ENCODE data around the gene ALOX5.
"Not testable (repeated sequence)": the region's sequence is repeated elsewhere in the genome, so short reads cannot be mapped to it uniquely, and the experiment has no call there.

Gene ALOX5

DNA sequence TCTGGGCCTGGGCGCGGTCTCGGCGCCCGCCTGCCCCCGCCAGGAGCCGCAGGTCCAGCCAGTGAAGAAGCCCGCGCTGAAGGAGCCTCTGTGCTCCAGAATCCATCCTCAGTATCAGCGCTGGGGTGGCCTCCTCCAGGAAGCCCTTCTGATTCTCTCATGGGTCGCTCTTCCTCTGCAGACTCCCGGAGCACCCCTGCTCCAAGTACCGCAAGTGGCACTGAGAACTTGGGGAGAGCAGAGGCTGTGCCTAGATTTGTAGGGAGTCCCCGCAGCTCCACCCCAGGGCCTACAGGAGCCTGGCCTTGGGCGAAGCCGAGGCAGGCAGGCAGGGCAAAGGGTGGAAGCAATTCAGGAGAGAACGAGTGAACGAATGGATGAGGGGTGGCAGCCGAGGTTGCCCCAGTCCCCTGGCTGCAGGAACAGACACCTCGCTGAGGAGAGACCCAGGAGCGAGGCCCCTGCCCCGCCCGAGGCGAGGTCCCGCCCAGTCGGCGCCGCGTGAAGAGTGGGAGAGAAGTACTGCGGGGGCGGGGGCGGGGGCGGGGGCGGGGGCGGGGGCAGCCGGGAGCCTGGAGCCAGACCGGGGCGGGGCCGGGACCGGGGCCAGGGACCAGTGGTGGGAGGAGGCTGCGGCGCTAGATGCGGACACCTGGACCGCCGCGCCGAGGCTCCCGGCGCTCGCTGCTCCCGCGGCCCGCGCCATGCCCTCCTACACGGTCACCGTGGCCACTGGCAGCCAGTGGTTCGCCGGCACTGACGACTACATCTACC lies at the start of gene ALOX5:
Gene ALOX5, plus strand, starts transcription at position 641 of the 774 bp plus-strand sequence. Its CDS starts 64 bp downstream, at position 705.
- Mint-ChIP-seq H3K27ac (no peak within 1 kb of the TSS), H3K9me3 (peaks cover 4% of the 10 kb centered on the region), H3K4me1 (peaks cover 25% of the 10 kb centered on the region), H3K36me3 (ENCODE audit: low read depth) (no peaks in the 10 kb centered on the region), H3K27me3 (ENCODE audit: low read depth, poor library complexity) (peaks cover 96% of the 10 kb centered on the region), H3K4me3 (peak within 1 kb of the TSS; percentile 81)
- TF ChIP-seq CTCF (IDR thresholded peaks at IDR 0.05) = no peak
- DNase-seq = peak; percentile 76

DNA sequence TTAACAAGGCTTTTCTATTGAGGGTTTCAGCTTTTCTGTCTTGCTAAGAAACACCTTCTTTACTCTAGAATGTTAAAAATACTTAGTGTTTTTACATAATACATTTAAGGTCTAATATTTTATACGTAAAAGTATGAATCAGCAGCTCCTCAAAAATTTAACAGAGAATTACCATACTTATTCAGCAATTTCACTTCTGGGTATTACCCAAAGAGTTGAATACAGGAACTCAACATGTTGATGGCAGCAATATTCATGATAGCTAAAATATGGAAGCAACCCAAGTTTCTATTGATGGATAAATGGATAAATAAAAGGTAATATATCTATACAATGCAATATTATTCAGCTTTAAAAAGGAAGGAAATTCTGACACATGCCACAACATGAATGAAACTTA lies 48.9 kb upstream of the ALOX5 start:
- Mint-ChIP-seq H3K4me1 (no peaks in the 10 kb centered on the region), H3K27me3 (ENCODE audit: low read depth, poor library complexity) (peaks cover 18% of the 10 kb centered on the region), H3K36me3 (ENCODE audit: low read depth) (no peaks in the 10 kb centered on the region), H3K4me3 (no peak overlapping the region), H3K27ac (no peak overlapping the region), H3K9me3 (peaks cover 54% of the 10 kb centered on the region)
- DNase-seq = no peak
- no peak for TF ChIP-seq CTCF (IDR thresholded peaks at IDR 0.05)

DNA sequence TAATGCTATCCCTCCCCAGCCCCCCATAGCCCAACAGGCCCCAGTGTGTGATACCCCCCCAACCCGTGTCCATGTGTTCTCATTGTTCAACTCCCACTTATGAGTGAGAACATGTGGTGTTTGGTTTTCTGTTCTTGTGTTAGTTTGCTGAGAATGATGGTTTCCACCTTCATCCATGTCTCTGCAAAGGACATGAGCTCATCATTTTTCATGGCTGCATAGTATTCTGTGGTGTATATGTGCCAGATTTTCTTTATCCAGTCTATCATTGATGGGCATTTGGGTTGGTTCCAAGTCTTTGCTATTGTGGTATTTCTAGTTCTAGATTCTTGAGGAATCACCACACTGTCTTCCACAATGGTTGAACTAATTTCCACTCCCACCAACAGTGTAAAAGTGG lies 47.2 kb upstream of the ALOX5 start:
- not testable (repeated sequence) for H3K27ac Mint-ChIP-seq

DNA sequence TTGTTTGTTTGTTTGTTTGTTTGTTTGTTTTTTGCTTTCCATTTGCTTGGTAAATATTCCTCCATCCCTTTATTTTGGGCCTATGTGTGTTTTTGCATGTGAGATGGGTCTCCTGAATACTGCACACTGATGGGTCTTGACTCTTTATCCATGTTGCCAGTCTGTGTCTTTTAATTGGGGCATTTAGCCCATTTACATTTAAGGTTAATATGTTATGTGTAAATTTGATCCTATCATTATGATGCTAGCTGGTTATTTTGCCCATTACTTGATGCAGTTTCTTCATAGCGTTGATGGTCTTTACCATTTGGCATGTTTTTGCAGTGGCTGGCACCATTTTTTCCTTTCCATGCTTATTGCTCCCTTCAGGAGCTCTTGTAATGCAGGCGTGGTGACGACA lies 42.2 kb upstream of the ALOX5 start:
- not testable (repeated sequence) for DNase-seq; H3K27ac Mint-ChIP-seq; H3K36me3 Mint-ChIP-seq (ENCODE audit: low read depth); H3K27me3 Mint-ChIP-seq (ENCODE audit: low read depth, poor library complexity); H3K4me1 Mint-ChIP-seq; H3K4me3 Mint-ChIP-seq
- peaks cover 51% of the 10 kb centered on the region for H3K9me3 Mint-ChIP-seq

More for the DNA sequence above, 47.2 kb upstream of the ALOX5 start:
- Mint-ChIP-seq H3K9me3 (peaks cover 54% of the 10 kb centered on the region), H3K27me3 (ENCODE audit: low read depth, poor library complexity) (peaks cover 19% of the 10 kb centered on the region)
- not testable (repeated sequence) for H3K36me3 Mint-ChIP-seq (ENCODE audit: low read depth); H3K4me1 Mint-ChIP-seq; H3K4me3 Mint-ChIP-seq; DNase-seq

DNA sequence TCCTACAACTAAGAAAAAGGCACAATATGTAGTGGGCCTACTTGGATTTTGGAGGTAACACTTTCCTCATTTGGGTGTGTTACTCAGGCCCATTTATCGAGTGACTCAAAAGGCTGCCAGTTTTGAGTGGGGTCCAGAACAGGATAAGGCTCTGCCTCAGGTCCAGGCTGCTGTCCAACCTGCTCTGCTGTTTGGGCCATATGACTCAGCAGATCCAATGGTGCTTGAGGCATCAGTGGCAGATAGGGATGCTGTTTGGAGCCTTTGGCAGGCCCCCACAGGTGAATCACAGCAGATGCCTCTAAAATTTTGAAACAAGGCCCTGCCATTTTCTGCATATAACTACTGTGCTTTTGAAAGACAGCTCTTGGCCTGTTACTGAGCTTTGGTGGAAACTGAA lies 34.1 kb upstream of the ALOX5 start:
- no peak overlapping the region for H3K4me3 Mint-ChIP-seq
- H3K27ac Mint-ChIP-seq = no peak overlapping the region
- H3K4me1 Mint-ChIP-seq = no peaks in the 10 kb centered on the region
- H3K9me3 Mint-ChIP-seq = peaks cover 49% of the 10 kb centered on the region
- TF ChIP-seq CTCF (IDR thresholded peaks at IDR 0.05) = no peak
- no peak for DNase-seq
- H3K36me3 Mint-ChIP-seq (ENCODE audit: low read depth) = no peaks in the 10 kb centered on the region
- peaks cover 16% of the 10 kb centered on the region for H3K27me3 Mint-ChIP-seq (ENCODE audit: low read depth, poor library complexity)

GRCh38 chr10:45340420-45340819 lies 33.6 kb upstream of the ALOX5 start:
- H3K27ac Mint-ChIP-seq; H3K4me1 Mint-ChIP-seq; H3K36me3 Mint-ChIP-seq (ENCODE audit: low read depth); DNase-seq; H3K4me3 Mint-ChIP-seq: not testable (repeated sequence)
- Mint-ChIP-seq H3K9me3 (peaks cover 49% of the 10 kb centered on the region), H3K27me3 (ENCODE audit: low read depth, poor library complexity) (peaks cover 19% of the 10 kb centered on the region)

DNA sequence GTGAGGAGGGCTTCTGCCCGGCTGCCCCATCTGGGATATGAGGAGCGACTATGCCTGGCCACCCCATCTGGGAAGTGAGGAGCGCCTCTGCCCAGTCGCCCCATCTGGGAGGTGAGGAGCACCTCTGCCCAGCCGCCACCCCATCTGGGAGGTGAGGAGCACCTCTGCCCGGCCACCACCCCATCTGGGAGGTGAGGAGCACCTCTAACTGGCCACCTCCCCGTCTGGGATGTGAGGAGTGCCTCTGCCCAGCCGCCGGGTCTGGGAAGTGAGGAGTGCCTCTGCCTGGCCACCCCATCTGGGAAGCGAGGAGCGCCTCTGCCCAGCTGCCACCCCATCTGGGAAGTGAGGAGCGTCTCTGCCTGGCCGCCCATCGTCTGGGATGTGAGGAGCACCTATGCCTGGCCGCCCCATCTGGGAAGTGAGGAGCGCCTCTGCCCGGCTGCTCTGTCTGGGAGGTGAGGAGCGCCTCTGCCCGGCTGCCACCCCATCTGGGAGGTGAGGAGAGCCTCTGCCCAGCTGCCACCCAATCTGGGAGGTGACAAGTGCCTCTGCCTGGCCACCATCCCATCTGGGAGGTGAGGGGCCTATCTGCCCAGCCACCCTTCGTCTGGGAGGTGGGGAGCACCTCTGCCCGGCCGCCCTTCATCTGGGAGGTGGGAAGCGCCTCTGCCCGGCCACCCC lies 27.2 kb upstream of the ALOX5 start:
- not testable (repeated sequence) for H3K27ac Mint-ChIP-seq; H3K36me3 Mint-ChIP-seq (ENCODE audit: low read depth); H3K4me3 Mint-ChIP-seq; H3K4me1 Mint-ChIP-seq; DNase-seq
- H3K27me3 Mint-ChIP-seq (ENCODE audit: low read depth, poor library complexity) = peaks cover 20% of the 10 kb centered on the region
- H3K9me3 Mint-ChIP-seq = peaks cover 52% of the 10 kb centered on the region

- H3K4me1 Mint-ChIP-seq; H3K27ac Mint-ChIP-seq; H3K36me3 Mint-ChIP-seq (ENCODE audit: low read depth); H3K4me3 Mint-ChIP-seq; DNase-seq: not testable (repeated sequence)
- peaks cover 21% of the 10 kb centered on the region for H3K27me3 Mint-ChIP-seq (ENCODE audit: low read depth, poor library complexity)
- peaks cover 52% of the 10 kb centered on the region for H3K9me3 Mint-ChIP-seq
These were observed 26.6 kb upstream of the ALOX5 start for GRCh38 chr10:45347464-45347863.

DNA sequence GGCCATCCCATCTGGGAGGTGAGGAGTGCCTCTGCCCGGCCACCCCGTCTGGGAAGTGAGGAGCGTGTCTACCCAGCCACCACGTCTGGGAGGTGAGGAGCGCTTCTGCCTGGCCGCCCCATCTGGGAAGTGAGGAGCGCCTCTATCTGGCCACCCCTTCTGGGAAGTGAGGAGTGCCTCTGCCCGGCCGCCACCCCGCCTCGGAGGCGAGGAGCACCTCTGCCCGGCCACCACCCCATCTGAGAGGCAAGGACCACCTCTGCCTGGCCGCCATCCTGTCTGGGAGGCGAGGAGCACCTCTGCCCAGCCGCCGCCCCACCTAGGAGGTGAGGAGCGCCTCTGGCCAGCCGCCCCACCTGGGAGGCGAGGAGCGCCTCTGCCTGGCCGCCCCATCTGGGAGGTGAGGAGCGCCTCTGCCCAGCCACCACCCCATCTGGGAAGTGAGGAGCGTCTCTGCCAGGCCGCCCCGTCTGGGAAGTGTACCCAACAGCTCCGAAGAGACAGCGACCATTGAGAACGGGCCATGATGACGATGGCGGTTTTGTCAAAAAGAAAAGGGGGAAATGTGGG lies 25.7 kb upstream of the ALOX5 start:
- H3K27ac Mint-ChIP-seq; DNase-seq; H3K4me3 Mint-ChIP-seq; H3K36me3 Mint-ChIP-seq (ENCODE audit: low read depth); H3K4me1 Mint-ChIP-seq: not testable (repeated sequence)
- Mint-ChIP-seq H3K9me3 (peaks cover 48% of the 10 kb centered on the region), H3K27me3 (ENCODE audit: low read depth, poor library complexity) (peaks cover 16% of the 10 kb centered on the region)

All from nephron progenitor cell (in vitro differentiated cells).